Measurements from ENCODE around the gene URM1.
"Not testable (repeated sequence)": the region's sequence is repeated elsewhere in the genome, so short reads cannot be mapped to it uniquely, and the experiment has no call there.

URM1 gene

GRCh38 chr9:128409978-128410377 lies 38.8 kb downstream of the URM1 start:
- no peak overlapping the region for H2AFZ ChIP-seq (ENCODE audit: low read length)
- no peaks in the 10 kb centered on the region for H3F3A ChIP-seq (ENCODE audit: insufficient read depth, low read length)
- H3K27ac ChIP-seq (ENCODE audit: low read depth, low read length, poor library complexity, severe bottlenecking): no peak overlapping the region
- H3K9me3 ChIP-seq (ENCODE audit: low read length): no peaks in the 10 kb centered on the region
- no peak overlapping the region for H3K4me3 ChIP-seq (ENCODE audit: low read depth, low read length, poor library complexity, severe bottlenecking)
- H3K36me3 ChIP-seq (ENCODE audit: insufficient read depth, low read length): no peaks in the 10 kb centered on the region
- H3K27me3 ChIP-seq (ENCODE audit: insufficient read depth, low read length): peaks cover 3% of the 10 kb centered on the region; the same call in 1 of the 2 replicates
- no peak overlapping the region for H3K4me2 ChIP-seq (ENCODE audit: low read length)
- H4K20me1 ChIP-seq (ENCODE audit: insufficient read depth, low read length): no peaks in the 10 kb centered on the region
- H3K9ac ChIP-seq (ENCODE audit: low read length): no peak overlapping the region
- TF ChIP-seq CTCF (IDR thresholded peaks at IDR 0.05; ENCODE audit: low read length) (no peak), EZH2 (IDR thresholded peaks at IDR 0.05; ENCODE audit: borderline replicate concordance, low read length) (no peak)
- H3K4me1 ChIP-seq (ENCODE audit: insufficient read depth, low read length, severe bottlenecking): no peaks in the 10 kb centered on the region
- H3K79me2 ChIP-seq (ENCODE audit: insufficient read depth, low read length): no peaks in the 10 kb centered on the region
- H3K9me2 ChIP-seq (ENCODE audit: low read depth, low read length): no peaks in the 10 kb centered on the region

GRCh38 chr9:128411364-128412119 lies 40.4 kb downstream of the URM1 start:
- Histone ChIP-seq H3K27ac (ENCODE audit: low read depth, low read length, poor library complexity, severe bottlenecking) (no peak overlapping the region), H3K4me2 (ENCODE audit: low read length) (no peak overlapping the region), H2AFZ (ENCODE audit: low read length) (no peak overlapping the region), H3F3A (ENCODE audit: insufficient read depth, low read length) (no peaks in the 10 kb centered on the region), H3K9ac (ENCODE audit: low read length) (no peak overlapping the region), H3K9me2 (ENCODE audit: low read depth, low read length) (no peaks in the 10 kb centered on the region), H3K79me2 (ENCODE audit: insufficient read depth, low read length) (no peaks in the 10 kb centered on the region), H3K4me3 (ENCODE audit: low read depth, low read length, poor library complexity, severe bottlenecking) (no peak overlapping the region), H3K27me3 (ENCODE audit: insufficient read depth, low read length) (peaks cover 3% of the 10 kb centered on the region; the same call in 1 of the 2 replicates), H3K4me1 (ENCODE audit: insufficient read depth, low read length, severe bottlenecking) (peaks cover 13% of the 10 kb centered on the region), H4K20me1 (ENCODE audit: insufficient read depth, low read length) (no peaks in the 10 kb centered on the region), H3K9me3 (ENCODE audit: low read length) (no peaks in the 10 kb centered on the region), H3K36me3 (ENCODE audit: insufficient read depth, low read length) (no peaks in the 10 kb centered on the region)
- TF ChIP-seq EZH2 (IDR thresholded peaks at IDR 0.05; ENCODE audit: borderline replicate concordance, low read length) (no peak), CTCF (IDR thresholded peaks at IDR 0.05; ENCODE audit: low read length) (no peak)

GRCh38 chr9:128412120-128412790 lies 41.1 kb downstream of the URM1 start:
- peaks cover 20% of the 10 kb centered on the region for H3K4me1 ChIP-seq (ENCODE audit: insufficient read depth, low read length, severe bottlenecking)
- H3K27ac ChIP-seq (ENCODE audit: low read depth, low read length, poor library complexity, severe bottlenecking): no peak overlapping the region
- H3K9ac ChIP-seq (ENCODE audit: low read length): no peak overlapping the region
- no peaks in the 10 kb centered on the region for H4K20me1 ChIP-seq (ENCODE audit: insufficient read depth, low read length)
- no peaks in the 10 kb centered on the region for H3K9me3 ChIP-seq (ENCODE audit: low read length)
- H3K4me2 ChIP-seq (ENCODE audit: low read length): no peak overlapping the region
- no peaks in the 10 kb centered on the region for H3K36me3 ChIP-seq (ENCODE audit: insufficient read depth, low read length)
- H3K27me3 ChIP-seq (ENCODE audit: insufficient read depth, low read length): peaks cover 3% of the 10 kb centered on the region; the same call in 1 of the 2 replicates
- TF ChIP-seq EZH2 (IDR thresholded peaks at IDR 0.05; ENCODE audit: borderline replicate concordance, low read length): no peak
- peak; percentile 81 for TF ChIP-seq CTCF (IDR thresholded peaks at IDR 0.05; ENCODE audit: low read length)
- no peaks in the 10 kb centered on the region for H3F3A ChIP-seq (ENCODE audit: insufficient read depth, low read length)
- no peaks in the 10 kb centered on the region for H3K9me2 ChIP-seq (ENCODE audit: low read depth, low read length)
- H3K79me2 ChIP-seq (ENCODE audit: insufficient read depth, low read length): no peaks in the 10 kb centered on the region
- H3K4me3 ChIP-seq (ENCODE audit: low read depth, low read length, poor library complexity, severe bottlenecking): no peak overlapping the region
- no peak overlapping the region for H2AFZ ChIP-seq (ENCODE audit: low read length)

GRCh38 chr9:128413728-128414127 lies 42.6 kb downstream of the URM1 start:
- H3K9ac ChIP-seq (ENCODE audit: low read length); H3K36me3 ChIP-seq (ENCODE audit: insufficient read depth, low read length); H3F3A ChIP-seq (ENCODE audit: insufficient read depth, low read length); H4K20me1 ChIP-seq (ENCODE audit: insufficient read depth, low read length); H3K27me3 ChIP-seq (ENCODE audit: insufficient read depth, low read length); H3K4me3 ChIP-seq (ENCODE audit: low read depth, low read length, poor library complexity, severe bottlenecking); H3K27ac ChIP-seq (ENCODE audit: low read depth, low read length, poor library complexity, severe bottlenecking); H3K79me2 ChIP-seq (ENCODE audit: insufficient read depth, low read length); H2AFZ ChIP-seq (ENCODE audit: low read length); H3K9me2 ChIP-seq (ENCODE audit: low read depth, low read length); H3K4me2 ChIP-seq (ENCODE audit: low read length); H3K9me3 ChIP-seq (ENCODE audit: low read length): not testable (repeated sequence)
- H3K4me1 ChIP-seq (ENCODE audit: insufficient read depth, low read length, severe bottlenecking): peaks cover 23% of the 10 kb centered on the region

Measured in OCI-LY1 (cell line).